ENCODE results near the gene OTULIN. TPM values are rescaled to one million over a fixed set of nuclear protein-coding genes. Genes with fewer than 3 reads are reported as not detected.

Gene OTULIN
- total and polyA plus RNA-seq, 2 of the 13 experiments (the other 11 are each of a cell fraction or from before 2014, with no cell fraction given), result 7.0 to 34.8 TPM

- peaks cover 26% of the 10 kb centered on the region for H3K4me1 ChIP-seq (ENCODE audit: insufficient read depth, low read length)
- H3K9ac ChIP-seq (ENCODE audit: insufficient read depth, low read depth, low read length), result no peak overlapping the region
- no peaks in the 10 kb centered on the region for H3K79me2 ChIP-seq (ENCODE audit: insufficient read depth, low read length)
- in situ Hi-C loops (cut with HindIII; ENCODE audit: extremely low pct_ligation_motif_present, low pct_unique_long_range_greater_than_20kb) (no loop called here), intact Hi-C loops (cut with micrococcal nuclease; ENCODE audit: unreplicated experiment) (no loop called here)
- H3K27me3 ChIP-seq (ENCODE audit: control insufficient read depth in 1 of 2, insufficient read depth in 2 of 2, low read length in 2 of 2), result no peaks in the 10 kb centered on the region
- CTCF ChIA-PET (ENCODE audit: low intra/inter-chr PET ratio, low total read pairs), result no interaction called here
- BruUV-seq (replicated peaks), result no TSS peak
- H4K20me1 ChIP-seq (ENCODE audit: insufficient read depth, low read length), result no peaks in the 10 kb centered on the region
- H3K4me2 ChIP-seq (ENCODE audit: low read depth, low read length), result no peak overlapping the region
- H3K4me3 ChIP-seq (replicated peaks in 1 of 3; ENCODE audit: insufficient read depth in 1 of 3, low read depth in 2 of 3, low read length in 3 of 3), result no peak overlapping the region
- no peak for FAIRE-seq
- H3K27ac ChIP-seq (ENCODE audit: extremely low read length, insufficient read depth, low read length), result no peak overlapping the region
- 95% methylated on average over 6 of the region's 6 CpGs for WGBS (ENCODE audit: low lambda C conversion rate)
- no peak for ATAC-seq
- no peak overlapping the region for H2AFZ ChIP-seq (ENCODE audit: low read length)
- H3K36me3 ChIP-seq (replicated peaks in 1 of 2; ENCODE audit: control insufficient read depth in 1 of 2, insufficient read depth in 2 of 2, low read length in 2 of 2), result peaks cover 1 to 25% of the 10 kb centered on the region in 2 experiments; a peak in 3 of 5 replicates
- no peaks in the 10 kb centered on the region for H3K9me3 ChIP-seq (ENCODE audit: low read length)
- POLR2A ChIA-PET, result no interaction called here
- DNase-seq (ENCODE audit: low spot score), result no peak
- no peak for TF ChIP-seq ETV5 (CRISPR knock-in tag; IDR thresholded peaks at IDR 0.05; ENCODE audit: borderline replicate concordance)
- no peak for TF ChIP-seq ZNF318 (CRISPR knock-in tag; IDR thresholded peaks at IDR 0.05)
- TF ChIP-seq TEAD3 (CRISPR knock-in tag; optimal IDR thresholded peaks at IDR 0.05; ENCODE audit: borderline replicate concordance), result no peak
- TF ChIP-seq KLF16 (CRISPR knock-in tag; IDR thresholded peaks at IDR 0.05), result no peak
- TF ChIP-seq ZNF350 (CRISPR knock-in tag; IDR thresholded peaks at IDR 0.05; ENCODE audit: borderline replicate concordance, low read depth), result no peak
- no peak for TF ChIP-seq ETV6 (CRISPR knock-in tag; conservative IDR thresholded peaks at IDR 0.05)
- TF ChIP-seq GFI1 (CRISPR knock-in tag; IDR thresholded peaks at IDR 0.05; ENCODE audit: borderline replicate concordance), result no peak
- no peak for TF ChIP-seq ZNF552 (CRISPR knock-in tag; IDR thresholded peaks at IDR 0.05; ENCODE audit: borderline replicate concordance)
- TF ChIP-seq PRDM4 (CRISPR knock-in tag; IDR thresholded peaks at IDR 0.05; ENCODE audit: borderline replicate concordance), result no peak
- TF ChIP-seq GLI4 (CRISPR knock-in tag; IDR thresholded peaks at IDR 0.05; ENCODE audit: borderline replicate concordance), result no peak
- TF ChIP-seq ZNF230 (CRISPR knock-in tag; IDR thresholded peaks at IDR 0.05), result no peak
- no peak for TF ChIP-seq HNRNPUL1 (IDR thresholded peaks at IDR 0.05; ENCODE audit: low read depth, low read length)
- TF ChIP-seq POLR2A (IDR thresholded peaks at IDR 0.05; ENCODE audit: insufficient read depth in 1 of 2, low read depth in 2 of 2, low read length in 2 of 2), result no peak
These were observed 79.2 kb downstream of the OTULIN start for GRCh38 chr5:14743601-14744295.

All from HepG2 (cell line).